Activated CD8-positive, alpha-beta T cell treated with anti-CD3 and anti-CD28 coated beads, Interleukin-2, amount 10 ng/mL, durations not matched to agents 7 days and 5 days (primary cell): ENCODE data around the gene CES4A. TPM values are rescaled to one million over a fixed set of nuclear protein-coding genes. Genes with fewer than 3 reads are reported as not detected.
"Not testable (repeated sequence)": the region's sequence is repeated elsewhere in the genome, so short reads cannot be mapped to it uniquely, and the experiment has no call there.

ENCODE experiments used
- ATAC-seq: fragments of 150-1000 bp; cut with Tn5 transposase; one replicate; pipeline ENCODE4 v1.10.0; 2021; ENCODE audit warnings: moderate library complexity
- CTCF ChIA-PET: fragments of 350-600 bp; sonication (Branson Sonifier 250); formaldehyde crosslinking; loops from one replicate; lab custom pipeline; 2021; ENCODE audit warnings: antibody characterized with exemption; lab: Charles Lee
- POLR2A ChIA-PET: fragments of 350-600 bp; sonication (Branson Sonifier 250); formaldehyde crosslinking; loops from one replicate; lab custom pipeline; 2021; ENCODE audit warnings: antibody characterized with exemption; lab: Charles Lee
- DNase-seq: peaks from one replicate; pipeline ENCODE4 v3.0.0-alpha.2; 2020
- H3K27ac Mint-ChIP-seq: one replicate; pipeline ENCODE4 v1.8.0; 2021; ENCODE audit warnings: mild to moderate bottlenecking, mixed read lengths
- H3K27me3 Mint-ChIP-seq: one replicate; pipeline ENCODE4 v1.8.0; 2021; ENCODE audit warnings: low read depth, mixed read lengths
- H3K36me3 Mint-ChIP-seq: one replicate; pipeline ENCODE4 v1.8.0; 2021; ENCODE audit warnings: low read depth, mixed read lengths
- H3K4me1 Mint-ChIP-seq: one replicate; pipeline ENCODE4 v1.8.0; 2021; ENCODE audit warnings: low read depth, mixed read lengths
- H3K4me3 Mint-ChIP-seq: one replicate; pipeline ENCODE4 v1.8.0; 2021; ENCODE audit warnings: mild to moderate bottlenecking, mixed read lengths
- H3K9me3 Mint-ChIP-seq: one replicate; pipeline ENCODE4 v1.8.0; 2022; ENCODE audit warnings: mixed read lengths; ENCODE audit not compliant: insufficient read depth
- total RNA-seq, 2 experiments: library from RNA; stranded (reverse); gene quantifications; one replicate each; pipeline ENCODE4 v1.2.3, GENCODE V29; 2021

CES4A gene
- total RNA-seq, 2 experiments from 2014 or later: 10.5 to 12.0 TPM

- ChIA-PET POLR2A (interaction anchor here (0.5 kb wide), 1 partner anchor 245 kb away, joined by 4 read pairs; no protein-coding TSS in a partner anchor), CTCF (interaction anchor here (0.9 to 1.8 kb wide), 6 partner anchors 13 to 213 kb away, joined by 3 to 10 read pairs (median 4); partner anchors contain the start of gene CES3)
- ATAC-seq: peak; percentile 27
- Mint-ChIP-seq H3K27me3 (peaks cover 41% of the 10 kb centered on the region), H3K4me1 (peaks cover 23% of the 10 kb centered on the region), H3K9me3 (peaks cover 7% of the 10 kb centered on the region), H3K27ac (no peak overlapping the region), H3K36me3 (peaks cover 5% of the 10 kb centered on the region), H3K4me3 (peak overlapping the region; percentile 81)
- no peak for DNase-seq
Observed at GRCh38 chr16:66948134-66948836, 40.1 kb upstream of the CES4A start.

GRCh38 chr16:66948837-66949225 lies 39.6 kb upstream of the CES4A start:
- peaks cover 42% of the 10 kb centered on the region for H3K27me3 Mint-ChIP-seq
- H3K27ac Mint-ChIP-seq: no peak overlapping the region
- POLR2A ChIA-PET: no interaction called here
- ATAC-seq (no peak), DNase-seq (no peak)
- H3K36me3 Mint-ChIP-seq: peaks cover 5% of the 10 kb centered on the region
- peaks cover 7% of the 10 kb centered on the region for H3K9me3 Mint-ChIP-seq
- CTCF ChIA-PET: no interaction called here
- peaks cover 24% of the 10 kb centered on the region for H3K4me1 Mint-ChIP-seq
- H3K4me3 Mint-ChIP-seq: peak overlapping the region; percentile 81

- no peak overlapping the region for H3K27ac Mint-ChIP-seq
- ATAC-seq (no peak), DNase-seq (no peak)
- H3K9me3 Mint-ChIP-seq: peaks cover 7% of the 10 kb centered on the region
- POLR2A ChIA-PET: no interaction called here
- no peak overlapping the region for H3K4me3 Mint-ChIP-seq
- H3K4me1 Mint-ChIP-seq: peaks cover 27% of the 10 kb centered on the region
- H3K27me3 Mint-ChIP-seq: peaks cover 45% of the 10 kb centered on the region
- CTCF ChIA-PET: interaction anchor here (0.7 kb wide), 1 partner anchor 249 kb away, joined by 3 read pairs; no protein-coding TSS in a partner anchor
- H3K36me3 Mint-ChIP-seq: peaks cover 5% of the 10 kb centered on the region
Observed at GRCh38 chr16:66949472-66949871, 38.9 kb upstream of the CES4A start.

GRCh38 chr16:66950437-66950836 lies 38.0 kb upstream of the CES4A start:
- H3K9me3 Mint-ChIP-seq: peaks cover 7% of the 10 kb centered on the region
- peaks cover 5% of the 10 kb centered on the region for H3K36me3 Mint-ChIP-seq
- DNase-seq (no peak), ATAC-seq (no peak)
- H3K4me3 Mint-ChIP-seq: no peak overlapping the region
- no peak overlapping the region for H3K27ac Mint-ChIP-seq
- ChIA-PET POLR2A (no interaction called here), CTCF (interaction anchor here (0.6 kb wide), 1 partner anchor 205 kb away, joined by 3 read pairs; no protein-coding TSS in a partner anchor)
- H3K4me1 Mint-ChIP-seq: peaks cover 27% of the 10 kb centered on the region
- H3K27me3 Mint-ChIP-seq: peaks cover 45% of the 10 kb centered on the region

- Mint-ChIP-seq H3K4me3 (no peak overlapping the region), H3K9me3 (peaks cover 7% of the 10 kb centered on the region), H3K27ac (no peak overlapping the region), H3K36me3 (peaks cover 5% of the 10 kb centered on the region), H3K4me1 (peaks cover 27% of the 10 kb centered on the region), H3K27me3 (peaks cover 45% of the 10 kb centered on the region)
- ChIA-PET POLR2A (no interaction called here), CTCF (interaction anchor here (0.6 kb wide), 1 partner anchor 204 kb away, joined by 3 read pairs; no protein-coding TSS in a partner anchor)
- DNase-seq (no peak), ATAC-seq (no peak)
Observed at GRCh38 chr16:66950971-66951790, 37.2 kb upstream of the CES4A start.

- no peak overlapping the region for H3K27ac Mint-ChIP-seq
- peaks cover 7% of the 10 kb centered on the region for H3K9me3 Mint-ChIP-seq
- H3K36me3 Mint-ChIP-seq: peaks cover 5% of the 10 kb centered on the region
- DNase-seq (no peak), ATAC-seq (no peak)
- peaks cover 20% of the 10 kb centered on the region for H3K4me1 Mint-ChIP-seq
- peaks cover 45% of the 10 kb centered on the region for H3K27me3 Mint-ChIP-seq
- CTCF ChIA-PET: interaction anchor here (0.7 to 2.8 kb wide), 10 partner anchors 8 to 246 kb away, joined by 3 to 18 read pairs (median 6); partner anchors contain the start of genes CES3 and ELMO3
- no peak overlapping the region for H3K4me3 Mint-ChIP-seq
- POLR2A ChIA-PET: no interaction called here
Observed at GRCh38 chr16:66952430-66953110, 35.8 kb upstream of the CES4A start.

GRCh38 chr16:66953462-66954096 lies 34.8 kb upstream of the CES4A start:
- peaks cover 39% of the 10 kb centered on the region for H3K27me3 Mint-ChIP-seq
- peaks cover 7% of the 10 kb centered on the region for H3K9me3 Mint-ChIP-seq
- ATAC-seq (no peak), DNase-seq (no peak)
- POLR2A ChIA-PET: interaction anchor here (0.7 to 0.9 kb wide), 2 partner anchors 202 to 232 kb away, joined by 3 to 4 read pairs; no protein-coding TSS in a partner anchor
- no peak overlapping the region for H3K27ac Mint-ChIP-seq
- CTCF ChIA-PET: interaction anchor here (0.6 to 2.8 kb wide), 28 partner anchors 8 to 303 kb away, joined by 3 to 18 read pairs (median 5); partner anchors contain the start of genes B3GNT9, ELMO3, FBXL8 and PHAF1
- no peak overlapping the region for H3K4me3 Mint-ChIP-seq
- H3K36me3 Mint-ChIP-seq: peaks cover 5% of the 10 kb centered on the region
- peaks cover 18% of the 10 kb centered on the region for H3K4me1 Mint-ChIP-seq

- ATAC-seq: peak; percentile 98
- H3K27me3 Mint-ChIP-seq: peaks cover 33% of the 10 kb centered on the region
- POLR2A ChIA-PET: interaction anchor here (0.7 to 0.9 kb wide), 2 partner anchors 201 to 231 kb away, joined by 3 to 4 read pairs; no protein-coding TSS in a partner anchor
Observed at GRCh38 chr16:66954097-66954659, 34.2 kb upstream of the CES4A start.

GRCh38 chr16:66955363-66956153 lies 32.8 kb upstream of the CES4A start:
- Mint-ChIP-seq H3K27me3 (peaks cover 21% of the 10 kb centered on the region), H3K4me1 (peaks cover 21% of the 10 kb centered on the region)
- POLR2A ChIA-PET, DNase-seq, H3K4me3 Mint-ChIP-seq, H3K9me3 Mint-ChIP-seq, ATAC-seq, H3K36me3 Mint-ChIP-seq, H3K27ac Mint-ChIP-seq: not testable (repeated sequence)
- CTCF ChIA-PET: interaction anchor here (4.1 kb wide), 1 partner anchor 200 kb away, joined by 18 read pairs; no protein-coding TSS in a partner anchor

More at GRCh38 chr16:66954097-66954659, 34.2 kb upstream of the CES4A start:
- peaks cover 5% of the 10 kb centered on the region for H3K36me3 Mint-ChIP-seq
- H3K27ac Mint-ChIP-seq: no peak overlapping the region
- CTCF ChIA-PET: interaction anchor here (0.6 to 2.8 kb wide), 29 partner anchors 9 to 303 kb away, joined by 3 to 18 read pairs (median 5); partner anchors contain the start of genes B3GNT9, ELMO3, FBXL8 and PHAF1
- peak; percentile 87 for DNase-seq
- peaks cover 22% of the 10 kb centered on the region for H3K4me1 Mint-ChIP-seq
- no peak overlapping the region for H3K4me3 Mint-ChIP-seq
- H3K9me3 Mint-ChIP-seq: peaks cover 7% of the 10 kb centered on the region

- DNase-seq, H3K9me3 Mint-ChIP-seq, H3K27ac Mint-ChIP-seq, H3K4me3 Mint-ChIP-seq, ATAC-seq, H3K36me3 Mint-ChIP-seq, POLR2A ChIA-PET: not testable (repeated sequence)
- H3K27me3 Mint-ChIP-seq: peaks cover 18% of the 10 kb centered on the region
- CTCF ChIA-PET: interaction anchor here (1.4 to 4.1 kb wide), 3 partner anchors 60 to 200 kb away, joined by 3 to 18 read pairs (median 13); no protein-coding TSS in a partner anchor
- H3K4me1 Mint-ChIP-seq: peaks cover 26% of the 10 kb centered on the region
Observed at GRCh38 chr16:66956154-66956457, 32.3 kb upstream of the CES4A start.
